ENCODE data around the gene PACRG.

Gene PACRG

GRCh38 chr6:163186527-163186926, 458.8 kb downstream of the PACRG start:
- DNase-seq (ENCODE audit: low read depth, low spot score) = no peak
- no peak overlapping the region for H3K27ac ChIP-seq

GRCh38 chr6:163187201-163187600, 459.4 kb downstream of the PACRG start:
- no peak for DNase-seq (ENCODE audit: low read depth, low spot score)
- H3K27ac ChIP-seq = no peak overlapping the region

DNA sequence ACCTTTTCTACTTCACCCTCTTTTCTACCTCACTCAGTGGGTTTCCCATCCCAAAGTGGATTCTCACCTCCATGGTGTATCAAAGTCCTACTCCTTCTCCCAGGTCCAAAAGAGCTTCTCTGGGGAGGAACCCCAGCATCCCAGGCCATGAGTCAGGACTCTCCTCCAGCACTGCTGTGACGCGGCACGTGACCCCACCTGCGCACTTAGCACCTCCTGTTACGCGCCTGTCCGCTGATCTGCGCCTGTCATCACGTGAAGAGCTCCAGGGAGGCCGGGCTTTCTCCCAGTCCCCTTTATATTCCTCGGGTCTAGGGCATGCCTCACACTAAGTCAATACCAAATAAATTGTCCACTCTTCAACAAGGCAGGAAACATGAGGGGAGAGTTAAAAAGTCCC, 459.8 kb downstream of the PACRG start:
- no peak for DNase-seq (ENCODE audit: low read depth, low spot score)

GRCh38 chr6:163188746-163189145, 461.0 kb downstream of the PACRG start:
- DNase-seq (ENCODE audit: low read depth, low spot score) = no peak
- no peak overlapping the region for H3K27ac ChIP-seq

More for the DNA sequence above, 459.8 kb downstream of the PACRG start:
- no peak overlapping the region for H3K27ac ChIP-seq

GRCh38 chr6:163189609-163190008, 461.8 kb downstream of the PACRG start:
- DNase-seq (ENCODE audit: low read depth, low spot score) = no peak
- H3K27ac ChIP-seq = no peak overlapping the region

- no peak overlapping the region for H3K27ac ChIP-seq
- no peak for DNase-seq (ENCODE audit: low read depth, low spot score)
Measured at GRCh38 chr6:163190786-163191185, 463.0 kb downstream of the PACRG start.

DNA sequence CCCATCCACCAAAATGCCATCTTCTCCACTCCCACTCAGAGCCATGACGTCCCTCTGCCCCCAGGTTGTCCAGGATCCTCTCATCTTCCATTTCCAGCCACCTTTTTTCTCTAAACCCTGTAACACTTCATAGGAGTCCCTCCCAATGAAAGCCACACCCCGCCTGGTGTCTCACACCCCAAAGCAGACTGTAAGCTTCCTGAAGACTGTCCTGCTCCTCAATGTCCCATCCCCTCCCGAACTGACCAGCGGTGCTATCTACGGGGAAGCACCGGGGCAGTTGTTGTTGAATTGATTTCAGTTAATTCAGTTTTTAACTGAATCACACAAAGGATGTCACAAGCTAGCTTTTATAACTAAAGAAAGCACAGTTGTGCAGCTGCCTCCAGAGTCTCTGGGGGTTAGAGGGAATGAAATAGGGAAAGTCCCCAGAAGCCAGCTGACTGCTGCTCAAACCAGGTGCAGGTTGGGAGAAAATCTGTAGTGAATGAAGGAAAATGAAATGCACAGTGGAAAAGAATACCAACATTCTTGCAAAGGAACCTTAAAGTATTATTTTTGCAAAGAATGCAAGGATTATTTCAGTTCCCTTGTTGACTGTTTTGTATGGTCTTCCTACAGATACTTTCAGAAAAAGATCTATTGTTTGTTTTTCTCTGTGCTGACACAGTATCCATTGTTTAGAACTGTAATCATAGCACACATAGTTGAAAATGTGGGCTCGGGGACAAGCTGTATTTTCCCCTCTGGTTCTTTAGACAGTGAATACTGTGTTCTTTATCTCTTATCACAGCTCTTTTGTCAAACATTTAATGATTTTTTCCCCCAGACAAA, 464.1 kb downstream of the PACRG start:
- H3K27ac ChIP-seq = no peak overlapping the region
- no peak for DNase-seq (ENCODE audit: low read depth, low spot score)

DNA sequence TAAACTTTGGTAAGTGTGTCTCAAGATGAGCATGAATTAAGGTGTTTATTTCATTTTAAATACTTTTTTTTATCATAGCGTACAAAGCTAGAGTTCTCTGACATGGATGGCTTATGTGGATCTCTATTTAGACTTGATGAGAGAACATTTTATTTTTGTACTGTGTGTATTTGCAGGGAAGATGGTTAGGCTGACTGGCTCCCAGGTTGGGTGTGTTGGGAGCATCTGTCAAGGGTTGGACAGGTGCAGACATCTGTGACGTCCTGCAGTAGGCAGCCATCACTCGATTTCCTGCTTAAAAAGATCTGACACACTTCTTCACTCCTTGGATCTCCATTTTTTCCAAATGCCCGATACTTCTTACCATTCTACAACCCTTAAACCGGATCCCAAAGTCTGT, 464.8 kb downstream of the PACRG start:
- no peak for DNase-seq (ENCODE audit: low read depth, low spot score)
- H3K27ac ChIP-seq = no peak overlapping the region

GRCh38 chr6:163193326-163193725, 465.6 kb downstream of the PACRG start:
- no peak for DNase-seq (ENCODE audit: low read depth, low spot score)
- no peak overlapping the region for H3K27ac ChIP-seq

GRCh38 chr6:163195721-163196691, 468.2 kb downstream of the PACRG start:
- DNase-seq (ENCODE audit: low read depth, low spot score) = no peak
- no peak overlapping the region for H3K27ac ChIP-seq

GRCh38 chr6:163197839-163198238, 470.1 kb downstream of the PACRG start:
- H3K27ac ChIP-seq = no peak overlapping the region
- DNase-seq (ENCODE audit: low read depth, low spot score) = no peak

- DNase-seq (ENCODE audit: low read depth, low spot score) = no peak
- no peak overlapping the region for H3K27ac ChIP-seq
Measured at GRCh38 chr6:163198396-163198795, 470.6 kb downstream of the PACRG start.

DNA sequence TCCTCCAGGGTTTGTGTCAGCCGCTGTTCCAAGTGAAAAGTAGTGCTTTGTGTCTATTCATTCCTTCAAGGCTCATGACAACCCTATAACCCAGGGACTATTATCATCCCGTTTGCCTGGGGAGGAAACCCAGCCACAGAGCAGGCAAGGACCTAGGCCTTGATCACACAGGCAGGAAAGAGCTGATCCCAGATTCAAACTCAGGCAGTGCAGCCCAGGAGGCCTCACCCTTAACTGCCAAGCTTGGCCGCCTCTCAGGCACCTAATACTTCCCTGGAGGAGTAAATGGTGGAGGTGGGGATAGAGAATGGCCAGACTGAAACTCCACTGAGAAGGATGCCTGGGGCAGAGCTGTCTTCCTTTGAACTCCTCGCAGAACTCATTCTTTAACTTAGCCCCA, 471.6 kb downstream of the PACRG start:
- no peak overlapping the region for H3K27ac ChIP-seq

DNA sequence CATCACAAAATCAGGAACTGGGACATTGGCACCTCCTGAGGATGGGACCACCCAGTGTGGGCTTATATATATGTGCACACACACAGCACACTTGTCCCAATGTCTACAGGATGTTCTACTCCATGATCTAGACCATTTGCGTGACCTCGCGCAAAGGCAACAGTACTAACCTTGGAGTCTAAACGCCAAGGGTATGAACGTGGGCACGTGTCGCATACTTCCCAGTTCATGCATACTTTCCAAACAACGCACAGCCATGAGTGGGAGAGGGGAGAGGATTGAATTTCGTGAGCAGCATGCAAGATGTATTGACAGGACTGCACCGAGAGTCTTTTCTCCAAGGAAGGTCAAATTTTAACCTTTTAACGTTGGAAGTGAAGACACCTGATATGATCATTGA, 472.5 kb downstream of the PACRG start:
- no peak for DNase-seq (ENCODE audit: low read depth, low spot score)
- H3K27ac ChIP-seq = no peak overlapping the region

More for the DNA sequence above, 471.6 kb downstream of the PACRG start:
- no peak for DNase-seq (ENCODE audit: low read depth, low spot score)

DNA sequence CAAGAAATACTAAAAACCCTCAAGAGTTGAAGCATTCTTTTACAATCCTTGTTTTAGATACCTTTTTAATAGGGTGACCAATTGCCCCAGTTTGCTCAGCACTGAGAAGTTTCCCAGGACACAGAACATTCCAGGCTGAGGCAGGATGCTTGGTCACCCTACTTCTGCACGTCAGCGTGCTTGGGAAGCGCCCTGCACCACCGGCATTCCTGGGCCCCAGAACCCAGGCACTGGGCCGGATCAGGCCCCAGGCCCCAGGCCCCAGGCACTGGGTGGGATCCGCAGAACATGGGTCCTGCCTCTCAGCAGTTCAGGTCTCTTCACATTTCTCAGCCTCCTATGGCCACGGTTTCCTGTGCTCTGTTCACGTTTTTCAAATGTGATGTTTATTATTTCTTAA, 472.9 kb downstream of the PACRG start:
- no peak overlapping the region for H3K27ac ChIP-seq
- DNase-seq (ENCODE audit: low read depth, low spot score) = no peak

GRCh38 chr6:163201855-163202254, 474.1 kb downstream of the PACRG start:
- no peak overlapping the region for H3K27ac ChIP-seq
- DNase-seq (ENCODE audit: low read depth, low spot score) = no peak

DNA sequence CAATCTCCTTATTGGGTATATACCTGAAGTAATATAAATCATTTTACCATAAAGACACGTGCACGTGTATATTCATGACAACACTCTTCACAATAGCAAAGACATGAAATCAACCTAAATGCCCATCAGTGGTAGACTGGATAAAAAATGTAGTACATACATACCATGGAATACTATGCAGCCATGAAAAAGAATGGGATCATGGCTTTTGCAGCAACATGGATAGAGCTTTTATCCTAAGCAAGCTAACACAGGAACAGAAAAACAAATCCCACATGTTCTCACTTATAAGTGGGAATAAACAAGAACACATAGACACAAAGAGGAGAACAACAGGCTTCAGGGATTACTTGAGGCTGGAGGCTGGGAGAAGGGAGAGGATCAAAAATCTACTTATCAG, 478.4 kb downstream of the PACRG start:
- no peak overlapping the region for H3K27ac ChIP-seq
- no peak for DNase-seq (ENCODE audit: low read depth, low spot score)

DNA sequence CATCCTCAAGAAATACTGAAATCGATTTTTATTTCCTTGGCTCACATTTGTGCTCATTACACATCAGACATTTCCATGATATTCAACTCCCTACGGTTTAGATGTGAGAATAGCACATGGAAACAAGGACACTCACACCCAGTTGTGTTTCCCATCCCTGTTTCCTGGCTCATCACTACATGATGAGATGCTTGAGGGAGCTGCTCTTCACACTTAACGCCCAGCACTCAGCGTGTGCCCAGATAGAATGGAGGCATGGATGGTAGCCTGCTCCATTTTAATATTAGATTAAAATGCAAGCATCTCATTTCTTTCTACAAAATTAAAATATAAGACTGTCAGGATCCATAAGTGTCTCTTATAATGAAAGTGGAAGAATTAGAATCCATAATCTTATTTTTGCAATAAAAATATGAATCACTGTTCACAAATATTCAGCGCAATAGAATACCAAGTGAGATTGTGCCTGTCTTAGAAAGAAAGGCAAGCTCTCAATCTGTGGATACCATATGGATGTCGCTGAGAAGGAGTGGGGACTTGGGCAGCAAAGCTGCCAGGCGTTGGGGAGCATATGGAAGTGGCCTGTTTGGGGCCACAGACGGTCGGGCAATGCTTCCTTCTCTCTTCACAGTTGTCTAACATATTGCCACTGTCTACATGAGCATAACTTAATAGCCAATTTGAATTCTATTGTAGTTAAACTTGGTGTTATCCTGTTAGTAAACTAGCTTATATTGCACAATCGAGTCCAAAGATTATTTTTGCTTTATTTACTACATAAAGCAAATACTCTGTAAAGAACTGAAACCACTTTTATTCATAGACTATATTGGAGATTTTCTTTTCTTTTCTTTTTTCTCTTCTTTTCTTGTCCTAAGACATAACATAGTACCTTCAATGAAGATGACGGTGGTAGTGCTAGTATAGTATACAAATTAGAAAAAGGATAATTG, 479.9 kb downstream of the PACRG start:
- H3K27ac ChIP-seq = no peak overlapping the region
- no peak for DNase-seq (ENCODE audit: low read depth, low spot score)

GRCh38 chr6:163209005-163209404, 481.2 kb downstream of the PACRG start:
- DNase-seq (ENCODE audit: low read depth, low spot score) = no peak

GRCh38 chr6:163212123-163212522, 484.3 kb downstream of the PACRG start:
- no peak for DNase-seq (ENCODE audit: low read depth, low spot score)
- H3K27ac ChIP-seq = no peak overlapping the region

More at GRCh38 chr6:163209005-163209404, 481.2 kb downstream of the PACRG start:
- no peak overlapping the region for H3K27ac ChIP-seq
